ENCODE results near the gene GPX2. TPM values are rescaled to one million over a fixed set of nuclear protein-coding genes. Genes with fewer than 3 reads are reported as not detected.
A peak's percentile ranks its signal among the peaks of the same experiment; 100 is the strongest.

Gene GPX2
- total RNA-seq, 1 donor from 2014 or later = not detected

GRCh38 chr14:64971943-64972791, 29.6 kb upstream of the GPX2 start, which contains the start of gene RAB15:
Gene RAB15 (minus strand): TSS chr14:64972336. CDS start chr14:64972076, 260 bp downstream.
- peak within 1 kb of the TSS; percentile 39 for H3K27ac ChIP-seq

GRCh38 chr14:64971491-64971942, 29.0 kb upstream of the GPX2 start:
- Histone ChIP-seq H3K4me1 (peaks cover 12% of the 10 kb centered on the region), H3K36me3 (no peaks in the 10 kb centered on the region), H3K27ac (peak overlapping the region; percentile 36), H3K4me3 (peak overlapping the region; percentile 69), H3K27me3 (ENCODE audit: low read depth) (no peaks in the 10 kb centered on the region), H3K9me3 (no peaks in the 10 kb centered on the region)
- no peak for DNase-seq
- peak; percentile 3 to 7 for ATAC-seq
- intact Hi-C loops (cut with DNase I) = no loop called here
- no peak for TF ChIP-seq CTCF (IDR thresholded peaks at IDR 0.05)

More at GRCh38 chr14:64971943-64972791, 29.6 kb upstream of the GPX2 start, which contains the start of gene RAB15:
- no peak for DNase-seq
- peak within 1 kb of the TSS; percentile 69 for H3K4me3 ChIP-seq
- H3K4me1 ChIP-seq = peaks cover 12% of the 10 kb centered on the region
- H3K27me3 ChIP-seq (ENCODE audit: low read depth) = no peaks in the 10 kb centered on the region
- H3K9me3 ChIP-seq = no peaks in the 10 kb centered on the region
- ATAC-seq = peak; percentile 69 to 76
- intact Hi-C loops (cut with DNase I) = no loop called here
- TF ChIP-seq CTCF (IDR thresholded peaks at IDR 0.05) = no peak
- no peaks in the 10 kb centered on the region for H3K36me3 ChIP-seq

GRCh38 chr14:64970776-64971477, 28.4 kb upstream of the GPX2 start:
- Histone ChIP-seq H3K27me3 (ENCODE audit: low read depth) (no peaks in the 10 kb centered on the region), H3K9me3 (no peaks in the 10 kb centered on the region), H3K36me3 (no peaks in the 10 kb centered on the region), H3K4me3 (peak overlapping the region; percentile 69), H3K4me1 (peaks cover 12% of the 10 kb centered on the region), H3K27ac (peak overlapping the region; percentile 36)
- DNase-seq = no peak
- peak; percentile 3 to 23 for ATAC-seq
- no peak for TF ChIP-seq CTCF (IDR thresholded peaks at IDR 0.05)
- intact Hi-C loops (cut with DNase I) = no loop called here

- DNase-seq = no peak
- intact Hi-C loops (cut with DNase I) = no loop called here
- H3K27ac ChIP-seq = no peak overlapping the region
- peaks cover 12% of the 10 kb centered on the region for H3K4me1 ChIP-seq
- no peaks in the 10 kb centered on the region for H3K27me3 ChIP-seq (ENCODE audit: low read depth)
- H3K36me3 ChIP-seq = no peaks in the 10 kb centered on the region
- no peak for TF ChIP-seq CTCF (IDR thresholded peaks at IDR 0.05)
- H3K4me3 ChIP-seq = no peak overlapping the region
- H3K9me3 ChIP-seq = no peaks in the 10 kb centered on the region
- no peak for ATAC-seq
These were observed 27.5 kb upstream of the GPX2 start for GRCh38 chr14:64970041-64970440.

- no peaks in the 10 kb centered on the region for H3K36me3 ChIP-seq
- H3K27me3 ChIP-seq (ENCODE audit: low read depth) = no peaks in the 10 kb centered on the region
- H3K4me3 ChIP-seq = no peak overlapping the region
- DNase-seq (no peak), ATAC-seq (no peak)
- H3K4me1 ChIP-seq = peaks cover 12% of the 10 kb centered on the region
- H3K9me3 ChIP-seq = no peaks in the 10 kb centered on the region
- intact Hi-C loops (cut with DNase I) = no loop called here
- no peak for TF ChIP-seq CTCF (IDR thresholded peaks at IDR 0.05)
- no peak overlapping the region for H3K27ac ChIP-seq
These were observed 26.1 kb upstream of the GPX2 start for GRCh38 chr14:64968651-64969050.
